Measurements from ENCODE around the gene CCSER2.
"Not testable (repeated sequence)": the region's sequence is repeated elsewhere in the genome, so short reads cannot be mapped to it uniquely, and the experiment has no call there.

Gene CCSER2, protein sequence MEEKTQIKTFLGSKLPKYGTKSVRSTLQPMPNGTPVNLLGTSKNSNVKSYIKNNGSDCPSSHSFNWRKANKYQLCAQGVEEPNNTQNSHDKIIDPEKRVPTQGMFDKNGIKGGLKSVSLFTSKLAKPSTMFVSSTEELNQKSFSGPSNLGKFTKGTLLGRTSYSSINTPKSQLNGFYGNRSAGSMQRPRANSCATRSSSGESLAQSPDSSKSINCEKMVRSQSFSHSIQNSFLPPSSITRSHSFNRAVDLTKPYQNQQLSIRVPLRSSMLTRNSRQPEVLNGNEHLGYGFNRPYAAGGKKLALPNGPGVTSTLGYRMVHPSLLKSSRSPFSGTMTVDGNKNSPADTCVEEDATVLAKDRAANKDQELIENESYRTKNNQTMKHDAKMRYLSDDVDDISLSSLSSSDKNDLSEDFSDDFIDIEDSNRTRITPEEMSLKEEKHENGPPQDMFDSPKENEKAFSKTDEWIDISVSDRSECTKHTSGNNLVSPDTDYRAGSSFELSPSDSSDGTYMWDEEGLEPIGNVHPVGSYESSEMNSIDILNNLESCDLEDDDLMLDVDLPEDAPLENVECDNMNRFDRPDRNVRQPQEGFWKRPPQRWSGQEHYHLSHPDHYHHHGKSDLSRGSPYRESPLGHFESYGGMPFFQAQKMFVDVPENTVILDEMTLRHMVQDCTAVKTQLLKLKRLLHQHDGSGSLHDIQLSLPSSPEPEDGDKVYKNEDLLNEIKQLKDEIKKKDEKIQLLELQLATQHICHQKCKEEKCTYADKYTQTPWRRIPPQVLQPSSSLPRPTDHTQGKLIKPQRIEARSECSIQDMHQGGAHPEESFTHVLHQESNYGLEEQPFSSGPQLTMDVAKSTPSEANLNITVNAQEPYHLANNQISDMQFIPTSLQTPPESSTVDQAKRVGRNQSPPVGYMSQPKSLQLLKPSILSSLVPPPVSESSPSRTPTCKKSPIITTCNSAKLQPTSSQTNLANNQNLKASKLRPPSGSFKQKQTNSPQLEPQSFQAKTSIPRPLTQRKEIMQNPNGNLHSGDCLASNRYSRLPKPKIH

GRCh38 chr10:84328418-84329195 lies at the start of gene CCSER2:
TSS of gene CCSER2 (plus strand) at chr10:84328589. CDS start at chr10:84371053, 42,464 bp downstream.
- peak; percentile 83 for DNase-seq

DNA sequence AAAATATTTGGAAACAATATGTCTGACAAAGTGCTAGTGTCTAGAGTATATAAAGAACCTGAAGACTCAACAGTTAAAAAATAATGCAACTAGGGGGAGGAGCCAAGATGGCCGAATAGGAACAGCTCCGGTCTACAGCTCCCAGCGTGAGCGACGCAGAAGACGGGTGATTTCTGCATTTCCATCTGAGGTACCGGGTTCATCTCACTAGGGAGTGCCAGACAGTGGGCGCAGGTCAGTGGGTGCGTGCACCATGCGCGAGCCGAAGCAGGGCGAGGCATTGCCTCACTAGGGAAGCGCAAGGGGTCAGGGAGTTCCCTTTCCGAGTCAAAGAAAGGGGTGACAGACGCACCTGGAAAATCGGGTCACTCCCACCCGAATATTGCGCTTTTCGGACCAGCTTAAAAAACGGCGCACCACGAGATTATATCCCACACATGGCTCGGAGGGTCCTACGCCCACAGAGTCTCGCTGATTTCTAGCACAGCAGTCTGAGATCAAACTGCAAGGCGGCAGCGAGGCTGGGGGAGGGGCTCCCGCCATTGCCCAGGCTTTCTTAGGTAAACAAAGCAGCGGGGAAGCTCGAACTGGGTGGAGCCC lies 48.4 kb upstream of the CCSER2 start:
- DNase-seq = not testable (repeated sequence)

- no peak for DNase-seq
Measured at GRCh38 chr10:84286695-84287094, 41.7 kb upstream of the CCSER2 start.

DNA sequence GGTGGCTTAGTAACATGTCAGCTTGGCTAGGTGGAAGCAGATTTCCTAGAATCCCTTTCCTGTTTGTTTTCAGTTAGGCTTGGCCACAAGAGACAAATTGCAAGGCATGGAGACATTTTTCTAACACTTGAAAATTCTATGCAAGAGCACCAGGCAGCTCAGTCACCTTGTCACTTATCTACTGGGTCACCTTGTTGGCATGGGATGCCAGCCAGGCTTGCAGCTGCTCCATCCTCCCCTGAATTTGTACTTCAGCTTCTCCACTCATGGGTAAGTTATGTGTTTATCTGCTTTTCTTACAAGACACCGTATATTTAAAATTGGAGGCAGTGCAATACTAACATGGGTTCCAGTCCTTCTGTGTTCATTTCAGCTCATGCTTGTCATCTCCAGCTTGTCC lies 40.2 kb upstream of the CCSER2 start:
- DNase-seq = no peak

- DNase-seq = no peak
Measured at GRCh38 chr10:84289521-84290200, 38.7 kb upstream of the CCSER2 start.

GRCh38 chr10:84290235-84290634 lies 38.2 kb upstream of the CCSER2 start:
- DNase-seq = no peak

- DNase-seq = no peak
Measured at GRCh38 chr10:84291384-84291783, 37.0 kb upstream of the CCSER2 start.

GRCh38 chr10:84292502-84292901 lies 35.9 kb upstream of the CCSER2 start:
- no peak for DNase-seq

- DNase-seq = no peak
Measured at GRCh38 chr10:84293171-84293570, 35.2 kb upstream of the CCSER2 start.

DNA sequence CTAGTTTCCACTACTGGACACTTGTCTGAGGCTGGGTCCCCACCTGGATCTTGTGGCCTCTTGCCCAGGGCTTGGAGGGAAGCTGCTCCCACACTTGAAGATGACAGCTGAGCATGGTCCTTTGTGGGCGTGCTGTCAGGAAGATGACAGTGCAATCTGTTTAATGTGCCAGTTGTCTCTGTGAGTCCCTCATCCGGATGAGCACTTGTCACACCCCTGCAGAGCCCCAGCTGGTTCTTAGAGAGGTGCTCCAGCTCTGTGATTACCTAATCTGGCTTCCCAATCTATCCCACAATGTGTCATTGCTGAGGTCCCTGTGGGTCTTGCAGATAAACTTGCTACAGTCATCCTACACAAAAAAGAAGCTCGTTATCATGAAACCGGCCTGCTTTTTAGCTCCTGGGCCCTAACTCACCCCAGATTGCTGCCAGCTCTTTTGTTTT lies 34.8 kb upstream of the CCSER2 start:
- no peak for DNase-seq

- DNase-seq = no peak
Measured at GRCh38 chr10:84294766-84295447, 33.5 kb upstream of the CCSER2 start.

GRCh38 chr10:84296091-84296981 lies 32.1 kb upstream of the CCSER2 start:
- no peak for DNase-seq

- no peak for DNase-seq
Measured at GRCh38 chr10:84298057-84298456, 30.3 kb upstream of the CCSER2 start.

DNA sequence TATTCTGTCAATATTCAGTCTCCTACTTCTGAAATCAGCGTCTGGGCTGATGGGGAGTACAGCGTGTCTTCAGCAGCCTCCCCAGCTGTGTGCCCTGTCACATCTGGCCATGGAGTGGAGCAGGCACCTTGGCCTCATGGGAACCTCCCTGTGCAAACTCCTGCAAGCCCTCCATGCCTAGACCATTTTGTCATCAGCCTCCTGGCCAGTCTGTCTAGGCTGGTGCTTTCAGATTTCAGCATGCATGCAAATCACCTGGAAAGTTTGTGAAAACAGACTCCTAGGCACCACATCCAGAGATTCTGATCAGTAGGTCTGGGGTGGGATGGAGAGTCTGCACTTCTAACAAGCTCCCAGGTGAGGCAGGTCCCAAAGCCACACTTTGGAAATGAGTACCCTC lies 26.2 kb upstream of the CCSER2 start:
- DNase-seq = no peak

DNA sequence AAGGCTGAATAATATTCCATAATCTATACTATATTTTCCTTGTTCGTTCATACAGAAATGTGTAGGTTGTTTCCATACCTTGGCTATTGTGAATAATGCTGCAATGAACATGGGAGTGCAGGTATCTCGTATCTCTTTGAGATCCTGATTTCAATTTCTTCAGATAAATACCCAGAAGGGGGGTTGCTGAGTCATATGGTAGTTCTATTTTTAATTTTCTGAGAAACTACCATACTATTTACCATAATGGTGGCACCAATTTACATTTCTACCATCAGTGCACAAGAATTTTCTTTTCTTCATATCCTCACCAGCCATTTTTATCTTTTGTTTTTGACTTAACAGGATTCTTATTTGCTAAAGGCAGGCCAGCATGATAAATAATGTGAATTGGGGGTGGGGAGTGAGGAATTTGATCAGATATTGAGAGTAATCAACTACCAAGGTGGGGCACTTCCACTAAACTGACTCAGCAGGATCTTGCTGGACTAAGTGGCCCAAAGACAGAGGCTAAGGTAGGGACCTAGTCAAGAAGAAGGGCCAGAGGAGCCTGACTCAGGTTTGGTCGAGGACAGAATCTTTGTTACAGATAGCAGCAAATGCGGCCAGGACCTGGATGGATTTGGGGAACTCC lies 21.5 kb upstream of the CCSER2 start:
- DNase-seq = no peak

GRCh38 chr10:84308021-84308420 lies 20.4 kb upstream of the CCSER2 start:
- DNase-seq = no peak

GRCh38 chr10:84308481-84309304 lies 19.7 kb upstream of the CCSER2 start:
- DNase-seq = no peak

DNA sequence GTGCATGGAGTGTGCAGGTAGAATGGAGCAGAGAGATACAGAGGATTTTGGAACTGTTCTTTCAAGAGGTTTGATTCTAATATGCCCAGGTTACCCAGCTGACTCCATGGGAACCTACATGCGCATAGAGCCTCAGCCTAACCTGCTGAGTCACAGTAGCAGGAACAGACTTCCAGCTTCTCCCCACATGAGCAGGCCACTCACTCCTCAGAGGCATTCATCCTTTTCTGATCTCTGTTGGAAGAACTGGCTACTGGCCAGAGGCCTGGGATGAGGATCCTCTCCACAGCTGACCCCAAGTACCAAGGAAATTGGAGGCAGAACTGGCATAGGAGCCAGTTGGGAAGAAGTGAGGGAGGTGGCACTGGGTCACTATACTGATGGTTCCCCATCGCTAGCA lies 17.9 kb upstream of the CCSER2 start:
- DNase-seq = no peak

GRCh38 chr10:84311576-84311975 lies 16.8 kb upstream of the CCSER2 start:
- DNase-seq = no peak

Data from activated CD4-positive, alpha-beta T cell treated with anti-CD3 and anti-CD28 coated beads for 1 hour (primary cell).